A673 (cell line): ENCODE results near the gene PLIN4.

Experiments used
- CTCF ChIP-seq: fragments of 300-800, 200-600 bp; sonication (generic); conservative IDR thresholded peaks from 2 replicates; pipeline ENCODE4 v1.5.1; 2017; ENCODE audit warnings: low read depth, mild to moderate bottlenecking, antibody characterized with exemption, low read length, moderate library complexity, mixed read lengths
- EZH2 ChIP-seq: fragments of 200-600 bp; sonication (generic); IDR thresholded peaks from 2 replicates; pipeline ENCODE4 v1.6.1; 2017; ENCODE audit warnings: borderline replicate concordance, low read depth, mild to moderate bottlenecking, mixed read lengths, antibody characterized with exemption, low read length; ENCODE audit not compliant: poor library complexity, severe bottlenecking

- no peak for TF ChIP-seq EZH2
- TF ChIP-seq CTCF, result no peak
Measured at GRCh38 chr19:4504891-4505569, 13.3 kb downstream of the PLIN4 start.
